Astrocyte (in vitro differentiated cells and primary cell): ENCODE data around the gene UGT1A8. TPM values are rescaled to one million over a fixed set of nuclear protein-coding genes. Genes with fewer than 3 reads are reported as not detected.

Experiments used
- DNase-seq: peaks from one replicate; pipeline ENCODE4 v3.0.0-alpha.2; 2010; ENCODE audit warnings: low read depth
- FAIRE-seq: peaks from 2 replicates; lab custom pipeline; 2011; peaks lifted over from hg19 to GRCh38; lab: Jason Lieb, UNC
- H2AFZ ChIP-seq: 2 replicates; pipeline ENCODE4 v1.6.0; 2012; ENCODE audit warnings: low read depth, low read length, inconsistent platforms
- H3K27ac ChIP-seq: 2 replicates; pipeline ENCODE4 v1.5.1; 2011; ENCODE audit warnings: low read depth, low read length, inconsistent platforms
- H3K27me3 ChIP-seq: 2 replicates; pipeline ENCODE4 v1.6.0; 2011; ENCODE audit warnings: low read length, inconsistent platforms; ENCODE audit not compliant: insufficient read depth
- H3K36me3 ChIP-seq: 2 replicates; pipeline ENCODE4 v1.5.1; 2011; ENCODE audit warnings: low read length, inconsistent platforms; ENCODE audit not compliant: insufficient read depth
- H3K4me1 ChIP-seq: 2 replicates; pipeline ENCODE4 v1.5.1; 2011; ENCODE audit warnings: low read length, inconsistent platforms; ENCODE audit not compliant: insufficient read depth
- H3K4me2 ChIP-seq: 2 replicates; pipeline ENCODE4 v1.6.0; 2012; ENCODE audit warnings: low read length, inconsistent platforms
- H3K4me3 ChIP-seq: 2 replicates; pipeline ENCODE4 v1.5.1; 2011; ENCODE audit warnings: low read depth, mild to moderate bottlenecking, low read length, inconsistent platforms; ENCODE audit not compliant: insufficient read depth
- H3K79me2 ChIP-seq: 2 replicates; pipeline ENCODE4 v1.6.0; 2012; ENCODE audit warnings: mild to moderate bottlenecking, low read length, inconsistent platforms; ENCODE audit not compliant: insufficient read depth
- H3K9ac ChIP-seq: 2 replicates; pipeline ENCODE4 v1.6.0; 2012; ENCODE audit warnings: mild to moderate bottlenecking, low read length, inconsistent platforms
- H3K9me3 ChIP-seq: 2 replicates; pipeline ENCODE4 v1.5.1; 2012; ENCODE audit warnings: low read depth, mild to moderate bottlenecking, low read length, inconsistent platforms; ENCODE audit not compliant: insufficient read depth
- H4K20me1 ChIP-seq: 2 replicates; pipeline ENCODE4 v1.6.0; 2012; ENCODE audit warnings: low read length, inconsistent platforms; ENCODE audit not compliant: insufficient read depth
- H3K27ac Mint-ChIP-seq: one replicate; pipeline ENCODE4 v1.8.0; 2021; ENCODE audit warnings: mild to moderate bottlenecking, mixed read lengths; ENCODE audit not compliant: unreplicated experiment
- H3K27me3 Mint-ChIP-seq: one replicate; pipeline ENCODE4 v1.8.0; 2021; ENCODE audit warnings: low read depth, mixed read lengths; ENCODE audit not compliant: unreplicated experiment
- H3K36me3 Mint-ChIP-seq: one replicate; pipeline ENCODE4 v1.8.0; 2021; ENCODE audit warnings: low read depth, mixed read lengths; ENCODE audit not compliant: unreplicated experiment
- H3K4me1 Mint-ChIP-seq: one replicate; pipeline ENCODE4 v1.8.0; 2021; ENCODE audit warnings: low read depth, mixed read lengths; ENCODE audit not compliant: unreplicated experiment
- H3K4me3 Mint-ChIP-seq: one replicate; pipeline ENCODE4 v1.8.0; 2021; ENCODE audit warnings: mild to moderate bottlenecking, moderate library complexity, mixed read lengths; ENCODE audit not compliant: unreplicated experiment
- H3K9me3 Mint-ChIP-seq: one replicate; pipeline ENCODE4 v1.8.0; 2021; ENCODE audit warnings: mild to moderate bottlenecking, mixed read lengths; ENCODE audit not compliant: unreplicated experiment
- EZH2 ChIP-seq: IDR thresholded peaks from 2 replicates; pipeline ENCODE4 v1.6.1; 2012; ENCODE audit warnings: mild to moderate bottlenecking, low read length, inconsistent platforms; ENCODE audit not compliant: insufficient read depth
- total RNA-seq: library from RNA; stranded (reverse); gene quantifications from 2 replicates; pipeline ENCODE4 v1.2.1, GENCODE V29; 2021
- TF ChIP-seq, protein P1 (sequence below): IDR thresholded peaks from 2 replicates; pipeline ENCODE4 v1.5.1; 2011; ENCODE audit warnings: low read depth, mild to moderate bottlenecking, inconsistent platforms, low read length, moderate library complexity; ENCODE audit not compliant: insufficient read depth

Gene UGT1A8
- total RNA-seq, 1 donor from 2014 or later: not detected

DNA sequence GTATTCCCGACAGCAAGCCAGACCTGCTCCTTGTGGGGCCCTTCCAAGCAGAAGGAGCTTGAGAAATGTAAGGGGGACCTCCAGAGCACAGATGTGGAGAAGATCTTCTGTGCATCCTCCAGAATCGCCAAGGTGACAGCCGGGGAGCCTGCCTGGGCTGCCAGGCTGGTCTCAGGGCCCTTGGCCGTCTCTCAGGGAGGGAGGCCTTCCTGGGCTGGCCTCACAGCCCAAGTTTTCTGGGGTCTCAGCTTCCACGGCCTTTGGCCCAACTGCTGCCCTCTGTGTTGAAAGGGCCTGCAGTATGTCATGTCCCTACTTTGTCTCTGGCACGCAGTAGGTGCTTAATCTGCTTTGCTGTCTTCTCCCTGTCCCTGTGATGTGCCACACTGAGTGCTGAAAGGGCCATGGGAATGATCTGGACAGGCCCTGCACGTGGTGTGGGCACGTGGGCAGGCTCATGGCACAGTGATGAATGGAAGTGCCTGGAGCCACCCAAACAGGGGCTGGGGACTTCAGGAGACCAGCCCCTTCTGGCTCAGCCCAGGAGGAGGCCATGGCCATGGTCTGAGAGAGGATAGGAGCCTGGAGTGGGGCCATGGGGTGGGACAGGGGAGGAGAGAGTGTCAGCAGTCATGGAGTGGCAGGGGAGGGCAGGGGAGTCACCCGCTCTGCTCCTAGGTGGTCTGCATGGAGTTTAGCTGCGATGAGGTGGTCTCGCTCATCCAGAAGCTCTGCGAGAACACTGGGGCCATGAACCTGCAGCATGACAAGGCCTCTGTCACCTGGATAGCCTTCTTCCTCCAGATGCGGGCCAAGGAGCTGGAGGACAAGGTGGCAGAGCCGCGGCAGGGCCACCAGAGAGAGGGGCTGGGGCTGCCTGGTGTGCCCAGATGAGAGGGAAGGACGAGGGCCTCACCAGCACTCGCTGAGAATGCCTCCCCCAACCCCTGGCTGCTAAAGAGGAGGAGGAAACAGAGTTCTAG lies 201.5 kb downstream of the UGT1A8 start:
- Mint-ChIP-seq H3K27me3 (peaks cover 23% of the 10 kb centered on the region), H3K4me1 (no peaks in the 10 kb centered on the region), H3K27ac (no peak overlapping the region), H3K4me3 (no peak overlapping the region), H3K9me3 (no peaks in the 10 kb centered on the region), H3K36me3 (no peaks in the 10 kb centered on the region)
- Histone ChIP-seq H4K20me1 (no peaks in the 10 kb centered on the region), H3K27me3 (no peaks in the 10 kb centered on the region), H3K4me3 (no peak overlapping the region), H3K36me3 (no peaks in the 10 kb centered on the region), H3K79me2 (no peaks in the 10 kb centered on the region), H3K27ac (no peak overlapping the region), H3K9me3 (no peaks in the 10 kb centered on the region), H3K9ac (no peak overlapping the region), H3K4me1 (no peaks in the 10 kb centered on the region), H2AFZ (no peak overlapping the region), H3K4me2 (no peak overlapping the region)
- no peak for DNase-seq
- TF ChIP-seq EZH2: no peak
- TF ChIP-seq, protein P1, sequence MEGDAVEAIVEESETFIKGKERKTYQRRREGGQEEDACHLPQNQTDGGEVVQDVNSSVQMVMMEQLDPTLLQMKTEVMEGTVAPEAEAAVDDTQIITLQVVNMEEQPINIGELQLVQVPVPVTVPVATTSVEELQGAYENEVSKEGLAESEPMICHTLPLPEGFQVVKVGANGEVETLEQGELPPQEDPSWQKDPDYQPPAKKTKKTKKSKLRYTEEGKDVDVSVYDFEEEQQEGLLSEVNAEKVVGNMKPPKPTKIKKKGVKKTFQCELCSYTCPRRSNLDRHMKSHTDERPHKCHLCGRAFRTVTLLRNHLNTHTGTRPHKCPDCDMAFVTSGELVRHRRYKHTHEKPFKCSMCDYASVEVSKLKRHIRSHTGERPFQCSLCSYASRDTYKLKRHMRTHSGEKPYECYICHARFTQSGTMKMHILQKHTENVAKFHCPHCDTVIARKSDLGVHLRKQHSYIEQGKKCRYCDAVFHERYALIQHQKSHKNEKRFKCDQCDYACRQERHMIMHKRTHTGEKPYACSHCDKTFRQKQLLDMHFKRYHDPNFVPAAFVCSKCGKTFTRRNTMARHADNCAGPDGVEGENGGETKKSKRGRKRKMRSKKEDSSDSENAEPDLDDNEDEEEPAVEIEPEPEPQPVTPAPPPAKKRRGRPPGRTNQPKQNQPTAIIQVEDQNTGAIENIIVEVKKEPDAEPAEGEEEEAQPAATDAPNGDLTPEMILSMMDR: no peak
- FAIRE-seq: no peak

DNA sequence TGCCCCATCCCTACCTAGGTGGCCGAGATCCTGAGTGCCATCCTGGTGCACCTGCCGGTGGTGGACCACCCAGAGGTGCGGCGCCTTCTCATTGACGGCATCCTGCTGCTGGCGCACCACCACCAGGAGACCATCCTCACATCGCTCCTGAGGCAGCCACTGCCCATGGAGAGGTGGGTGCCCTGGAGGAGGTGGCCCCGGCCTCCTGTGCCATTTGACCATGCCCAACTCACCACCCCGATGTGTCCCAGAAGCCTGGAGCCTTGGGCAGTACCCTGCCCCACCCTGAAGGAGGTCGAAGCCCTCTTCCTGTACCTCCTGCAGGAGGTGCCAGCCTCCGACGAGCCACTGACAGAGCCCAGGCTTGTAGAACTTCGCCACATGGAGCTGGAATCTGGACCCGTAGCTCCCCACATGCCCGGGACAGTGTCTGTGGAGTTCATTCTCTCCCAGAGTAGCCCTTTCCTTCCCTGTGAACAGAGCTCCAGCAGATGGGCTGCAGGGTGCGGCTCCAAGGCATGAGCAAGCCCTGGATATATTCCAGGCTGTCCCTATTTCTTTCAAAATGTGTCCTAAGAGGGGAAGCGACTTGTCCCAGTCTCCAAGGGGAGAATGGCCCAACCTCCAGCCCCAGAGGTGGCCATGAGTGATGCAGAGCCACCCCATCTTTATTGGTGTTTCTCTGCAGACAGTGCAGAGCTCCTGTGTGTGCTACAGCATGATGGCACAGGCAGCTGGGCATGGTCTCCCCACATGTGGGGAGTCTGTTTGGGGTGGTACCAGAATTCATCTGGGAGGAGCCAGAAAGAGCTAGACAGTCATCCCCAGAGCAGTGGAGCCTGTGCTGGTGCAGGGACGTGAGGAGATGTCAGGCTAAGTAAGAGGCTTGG lies 202.7 kb downstream of the UGT1A8 start:
- Histone ChIP-seq H3K27ac (no peak overlapping the region), H4K20me1 (no peaks in the 10 kb centered on the region), H3K4me2 (no peak overlapping the region), H3K9ac (no peak overlapping the region), H3K9me3 (no peaks in the 10 kb centered on the region), H3K79me2 (no peaks in the 10 kb centered on the region), H3K36me3 (no peaks in the 10 kb centered on the region), H3K4me3 (no peak overlapping the region), H2AFZ (no peak overlapping the region), H3K27me3 (no peaks in the 10 kb centered on the region), H3K4me1 (no peaks in the 10 kb centered on the region)
- Mint-ChIP-seq H3K27ac (no peak overlapping the region), H3K4me3 (no peak overlapping the region), H3K4me1 (no peaks in the 10 kb centered on the region), H3K9me3 (no peaks in the 10 kb centered on the region), H3K27me3 (peaks cover 22% of the 10 kb centered on the region), H3K36me3 (no peaks in the 10 kb centered on the region)
- TF ChIP-seq, protein P1: no peak
- no peak for TF ChIP-seq EZH2
- FAIRE-seq (no peak), DNase-seq (no peak)
